Progenitor cell of endocrine pancreas (in vitro differentiated cells): Measurements from ENCODE around the gene PRSS12. TPM values are rescaled to one million over a fixed set of nuclear protein-coding genes. Genes with fewer than 3 reads are reported as not detected.

ENCODE experiments used
- DNase-seq: peaks from one replicate; pipeline ENCODE4 v3.0.0; 2021; ENCODE audit warnings: low spot score; ENCODE audit not compliant: unreplicated experiment
- H3K27ac Mint-ChIP-seq: 2 replicates; pipeline ENCODE4 v1.8.0; 2021; ENCODE audit warnings: mild to moderate bottlenecking, moderate library complexity, mixed read lengths
- H3K27me3 Mint-ChIP-seq: 2 replicates; pipeline ENCODE4 v1.8.0; 2021; ENCODE audit warnings: mixed read lengths
- H3K36me3 Mint-ChIP-seq: 2 replicates; pipeline ENCODE4 v1.8.0; 2022; ENCODE audit warnings: mixed read lengths; ENCODE audit not compliant: insufficient read depth
- H3K4me1 Mint-ChIP-seq: 2 replicates; pipeline ENCODE4 v1.8.0; 2021; ENCODE audit warnings: low read depth, mixed read lengths
- H3K4me3 Mint-ChIP-seq: 2 replicates; pipeline ENCODE4 v1.8.0; 2021; ENCODE audit warnings: low read depth, mild to moderate bottlenecking, moderate library complexity, mixed read lengths
- H3K9me3 Mint-ChIP-seq: 2 replicates; pipeline ENCODE4 v1.8.0; 2021; ENCODE audit warnings: low read depth, mixed read lengths
- CTCF ChIP-seq: fragments of 200-600 bp; sonication (generic); IDR thresholded peaks from one replicate; pipeline ENCODE4 v1.5.0; 2021; ENCODE audit warnings: antibody characterized with exemption, mild to moderate bottlenecking; ENCODE audit not compliant: unreplicated experiment
- total RNA-seq: library from RNA; stranded (reverse); gene quantifications from 2 replicates; pipeline ENCODE4 v1.2.1, GENCODE V29; 2021

The PRSS12 gene
- total RNA-seq, 1 donor from 2014 or later, result 3.4 TPM

DNA sequence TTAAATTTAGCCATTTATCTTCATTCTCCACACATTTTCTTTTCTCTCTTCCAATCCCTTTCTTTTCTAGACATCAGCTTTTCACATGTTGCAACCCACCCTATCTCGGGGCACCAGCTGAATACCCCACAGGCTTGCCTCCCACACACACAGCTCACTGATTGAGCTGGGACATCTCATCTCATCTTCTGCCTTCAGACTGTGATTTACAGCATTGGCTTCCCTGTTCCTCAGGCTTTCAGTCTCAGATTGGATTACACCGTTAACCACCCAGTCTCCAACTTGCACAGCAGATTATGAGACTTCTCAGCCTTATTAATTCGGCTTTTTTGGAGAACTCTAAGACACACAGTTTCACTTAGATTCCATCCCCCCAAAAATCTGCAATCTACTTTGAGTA, 93.7 kb downstream of the PRSS12 start:
- H3K9me3 Mint-ChIP-seq, result no peaks in the 10 kb centered on the region
- H3K4me1 Mint-ChIP-seq, result peaks cover 2% of the 10 kb centered on the region
- no peak for DNase-seq
- no peaks in the 10 kb centered on the region for H3K27me3 Mint-ChIP-seq
- H3K27ac Mint-ChIP-seq, result no peak overlapping the region
- no peak overlapping the region for H3K4me3 Mint-ChIP-seq
- no peak for TF ChIP-seq CTCF
- no peaks in the 10 kb centered on the region for H3K36me3 Mint-ChIP-seq

- DNase-seq, result no peak
- Mint-ChIP-seq H3K4me1 (peaks cover 2% of the 10 kb centered on the region), H3K36me3 (no peaks in the 10 kb centered on the region), H3K9me3 (no peaks in the 10 kb centered on the region), H3K27me3 (no peaks in the 10 kb centered on the region), H3K4me3 (no peak overlapping the region), H3K27ac (no peak overlapping the region)
- no peak for TF ChIP-seq CTCF
Observed at GRCh38 chr4:118254368-118254767, 98.4 kb downstream of the PRSS12 start.

GRCh38 chr4:118249890-118250289, 102.9 kb downstream of the PRSS12 start:
- DNase-seq, result no peak
- H3K36me3 Mint-ChIP-seq, result no peaks in the 10 kb centered on the region
- H3K4me3 Mint-ChIP-seq, result no peak overlapping the region
- no peaks in the 10 kb centered on the region for H3K9me3 Mint-ChIP-seq
- no peak for TF ChIP-seq CTCF
- no peak overlapping the region for H3K27ac Mint-ChIP-seq
- no peaks in the 10 kb centered on the region for H3K4me1 Mint-ChIP-seq
- H3K27me3 Mint-ChIP-seq, result no peaks in the 10 kb centered on the region

- Mint-ChIP-seq H3K27ac (no peak overlapping the region), H3K9me3 (no peaks in the 10 kb centered on the region), H3K27me3 (no peaks in the 10 kb centered on the region), H3K4me3 (no peak overlapping the region), H3K36me3 (no peaks in the 10 kb centered on the region), H3K4me1 (no peaks in the 10 kb centered on the region)
- no peak for TF ChIP-seq CTCF
- no peak for DNase-seq
Observed at GRCh38 chr4:118237531-118237930, 115.3 kb downstream of the PRSS12 start.

- Mint-ChIP-seq H3K36me3 (no peaks in the 10 kb centered on the region), H3K4me3 (no peak overlapping the region), H3K4me1 (no peaks in the 10 kb centered on the region), H3K9me3 (no peaks in the 10 kb centered on the region), H3K27me3 (no peaks in the 10 kb centered on the region), H3K27ac (no peak overlapping the region)
- DNase-seq, result no peak
- no peak for TF ChIP-seq CTCF
Observed at GRCh38 chr4:118235566-118236120, 117.2 kb downstream of the PRSS12 start.
